Prostate gland (tissue), 2 donors: ENCODE results near the gene MTFP1. TPM values are rescaled to one million over a fixed set of nuclear protein-coding genes. Genes with fewer than 3 reads are reported as not detected.
"Not testable (repeated sequence)": the region's sequence is repeated elsewhere in the genome, so short reads cannot be mapped to it uniquely, and the experiment has no call there.

Source experiments
- DNase-seq: peaks from one replicate; pipeline ENCODE4 v3.0.0-alpha.2; 2019; ENCODE audit warnings: low spot score
- H3K27ac ChIP-seq, 2 donors: fragments of 200-600 bp; sonication (generic); 2 replicates each; pipeline ENCODE4 v1.5.1; 2017 to 2019
- H3K27me3 ChIP-seq: fragments of 200-600 bp; sonication (generic); replicated peaks from 2 replicates; pipeline ENCODE4 v1.5.1; 2019; ENCODE audit not compliant: insufficient read depth
- H3K36me3 ChIP-seq, 2 donors: fragments of 200-600 bp; sonication (generic); 1 replicate in 1 of 2; 2 replicates in 1 of 2; pipeline versions ENCODE4 v1.5.1 to v1.8.1; 2017 to 2019
- H3K4me1 ChIP-seq: fragments of 200-600 bp; sonication (generic); replicated peaks from 2 replicates; pipeline ENCODE4 v1.5.1; 2019
- H3K4me3 ChIP-seq, 2 donors: fragments of 200-600 bp; sonication (generic); 2 replicates each; pipeline ENCODE4 v1.5.1; 2017 to 2019
- H3K9me3 ChIP-seq: fragments of 200-600 bp; sonication (generic); 2 replicates; pipeline ENCODE4 v1.5.1; 2017
- CTCF ChIP-seq, 4 experiments: fragments of 200-600 bp in 2 of 4; fragments of 450-650 bp in 2 of 4; sonication (generic) in 2 of 4; IDR thresholded peaks; 1 replicate in 3 of 4; 2 replicates in 1 of 4; pipeline ENCODE4 v1.5.1; 2016 to 2019; ENCODE audit warnings: antibody characterized with exemption in 4 of 4, mild to moderate bottlenecking in 2 of 4, moderate library complexity in 2 of 4
- POLR2A ChIP-seq: fragments of 450-650 bp; IDR thresholded peaks from one replicate; pipeline ENCODE4 v1.6.1; 2016; ENCODE audit warnings: antibody characterized with exemption, mild to moderate bottlenecking
- POLR2AphosphoS5 ChIP-seq: sonication (generic); formaldehyde crosslinking; IDR thresholded peaks from one replicate; pipeline ENCODE4 v1.6.1; 2017; ENCODE audit warnings: antibody characterized with exemption
- WGBS: methylation state at CpG from one replicate; pipeline ENCODE4 v1.1.5; 2018; 5-methylcytosine and 5-hydroxymethylcytosine counted together
- intact Hi-C: fragments of 100-400 bp; cut with DNase I; formaldehyde crosslinking; loops from one replicate; pipeline ENCODE4 v1.14.2; 2022
- total RNA-seq, 2 donors: library from RNA; depleted of rRNA; stranded (reverse); fragments of >200 nt; gene quantifications; one replicate each; pipeline ENCODE4 v1.1.0, GENCODE V29; 2016

The MTFP1 gene
- total RNA-seq, 2 donors from 2014 or later, result 14.1 to 28.1 TPM

- Histone ChIP-seq H3K4me3 (peak overlapping the region; percentile 77 to 87), H3K27me3 (no peaks in the 10 kb centered on the region), H3K4me1 (peaks cover 13% of the 10 kb centered on the region), H3K27ac (peak overlapping the region; percentile 91 to 95), H3K9me3 (no peaks in the 10 kb centered on the region), H3K36me3 (no peaks in the 10 kb centered on the region)
- DNase-seq, result no peak
- TF ChIP-seq CTCF (IDR thresholded peaks at IDR 0.05) (no peak), POLR2A (no peak), POLR2AphosphoS5 (no peak)
- intact Hi-C loops, result loop anchor here (2.0 kb wide), 1 partner anchor 27 kb away; the partner anchor contains the start of gene MTFP1
- 18% methylated on average over 11 of the region's 11 CpGs for WGBS
Measured at GRCh38 chr22:30397656-30398635, 27.6 kb upstream of the MTFP1 start.

DNA sequence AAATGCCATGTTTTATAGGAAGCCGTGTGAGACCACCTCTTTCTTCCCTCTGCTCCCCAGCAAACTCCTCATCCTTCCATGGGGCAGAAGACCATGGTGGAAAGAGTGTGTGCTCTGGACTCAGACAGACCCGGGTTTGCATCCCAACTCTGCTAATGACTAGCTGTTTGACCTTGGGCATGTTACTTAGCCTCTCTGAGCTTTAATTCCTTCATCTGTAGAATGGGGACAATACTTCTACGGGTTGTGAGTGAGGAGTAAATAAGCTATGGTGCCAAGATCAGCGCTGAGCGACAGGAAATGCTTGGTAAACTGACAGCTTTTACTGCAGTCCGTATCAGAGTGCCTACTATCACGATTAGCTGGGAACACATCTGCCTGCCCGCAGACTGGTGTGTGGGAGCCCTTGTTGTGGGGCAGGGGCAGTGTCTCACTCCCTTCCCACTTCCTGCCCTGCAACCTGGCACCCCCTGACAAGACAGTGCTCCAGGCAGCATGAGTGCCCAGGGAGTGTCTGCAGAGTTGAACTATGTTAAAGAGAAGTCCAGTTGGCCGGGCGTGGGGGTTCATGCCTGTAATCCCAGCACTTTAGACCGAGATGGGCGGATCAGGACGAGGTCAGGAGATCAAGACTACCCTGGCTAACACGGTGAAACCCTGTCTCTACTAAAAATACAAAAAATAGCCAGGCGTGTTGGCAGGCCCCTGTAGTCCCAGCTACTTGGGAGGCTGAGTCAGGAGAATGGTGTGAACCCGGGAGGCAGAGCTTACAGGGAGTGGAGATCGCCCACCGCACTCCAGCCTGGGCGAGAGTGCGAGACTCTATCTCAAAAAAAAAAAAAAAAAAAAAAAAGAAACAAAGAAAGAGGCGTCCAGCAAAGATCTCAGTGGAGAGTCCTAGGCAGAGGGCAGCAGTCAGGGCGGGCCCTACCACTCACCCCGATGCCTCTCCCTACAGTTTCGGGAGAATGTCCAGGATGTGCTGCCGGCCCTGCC, 26.6 kb upstream of the MTFP1 start:
- no peaks in the 10 kb centered on the region for H3K9me3 ChIP-seq
- WGBS, result 49% methylated on average over 25 of the region's 25 CpGs
- H3K27me3 ChIP-seq, result no peaks in the 10 kb centered on the region
- no peaks in the 10 kb centered on the region for H3K36me3 ChIP-seq
- H3K27ac ChIP-seq, result peak overlapping the region; percentile 91 to 95
- peak; percentile 27 for DNase-seq
- H3K4me3 ChIP-seq, result peak overlapping the region in 1 of 2 donors; percentile 87
- no peak for TF ChIP-seq POLR2AphosphoS5
- TF ChIP-seq POLR2A, result no peak
- no peak for TF ChIP-seq CTCF (IDR thresholded peaks at IDR 0.05)
- peaks cover 6% of the 10 kb centered on the region for H3K4me1 ChIP-seq
- intact Hi-C loops, result no loop called here

GRCh38 chr22:30399718-30400117, 25.9 kb upstream of the MTFP1 start:
- no peaks in the 10 kb centered on the region for H3K9me3 ChIP-seq
- intact Hi-C loops, result no loop called here
- WGBS, result 89% methylated on average over 5 of the region's 5 CpGs

GRCh38 chr22:30400159-30400558, 25.4 kb upstream of the MTFP1 start:
- no peaks in the 10 kb centered on the region for H3K27me3 ChIP-seq
- H3K36me3 ChIP-seq, result no peaks in the 10 kb centered on the region
- peak; percentile 36 for DNase-seq
- H3K4me3 ChIP-seq, result no peak overlapping the region
- peak overlapping the region; percentile 16 to 95 for H3K27ac ChIP-seq
- peaks cover 6% of the 10 kb centered on the region for H3K4me1 ChIP-seq
- no peaks in the 10 kb centered on the region for H3K9me3 ChIP-seq
- 33% methylated on average over 1 of the region's 1 CpG for WGBS
- intact Hi-C loops, result no loop called here
- no peak for TF ChIP-seq CTCF (IDR thresholded peaks at IDR 0.05)
- no peak for TF ChIP-seq POLR2A
- TF ChIP-seq POLR2AphosphoS5, result peak; percentile 30

More at GRCh38 chr22:30399718-30400117, 25.9 kb upstream of the MTFP1 start:
- DNase-seq, result no peak
- no peak for TF ChIP-seq POLR2A
- TF ChIP-seq POLR2AphosphoS5, result no peak
- TF ChIP-seq CTCF (IDR thresholded peaks at IDR 0.05), result no peak
- Histone ChIP-seq H3K36me3 (no peaks in the 10 kb centered on the region), H3K27me3 (no peaks in the 10 kb centered on the region), H3K4me3 (no peak overlapping the region), H3K4me1 (peaks cover 6% of the 10 kb centered on the region), H3K27ac (peak overlapping the region; percentile 16 to 95)

DNA sequence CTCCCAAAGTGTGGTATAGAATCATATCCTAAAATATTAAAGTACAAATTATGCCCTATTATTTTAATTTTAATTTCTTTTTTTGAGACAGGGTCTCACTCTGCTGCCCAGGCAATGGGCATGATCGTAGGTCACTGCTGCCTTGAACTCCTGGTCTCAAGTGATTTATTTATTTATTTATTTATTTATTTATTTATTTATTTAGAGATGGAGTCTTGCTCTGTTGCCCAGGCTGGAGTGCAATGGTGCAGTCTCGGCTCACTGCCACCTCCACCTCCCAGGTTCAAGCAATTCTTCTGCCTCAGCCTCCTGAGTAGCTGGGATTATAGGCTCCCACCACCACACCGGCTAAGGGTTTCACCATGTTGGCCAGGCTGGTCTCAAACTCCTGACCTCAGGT, 24.5 kb upstream of the MTFP1 start:
- intact Hi-C loops, H3K4me1 ChIP-seq, H3K27ac ChIP-seq, H3K36me3 ChIP-seq, H3K9me3 ChIP-seq, H3K4me3 ChIP-seq, DNase-seq, H3K27me3 ChIP-seq: not testable (repeated sequence)
- 96% methylated on average over 3 of the region's 3 CpGs for WGBS
